Stomach (tissue), 9 donors: ENCODE measurements around the gene HCRTR2. TPM values are rescaled to one million over a fixed set of nuclear protein-coding genes. Genes with fewer than 3 reads are reported as not detected.
"Not testable (repeated sequence)": the region's sequence is repeated elsewhere in the genome, so short reads cannot be mapped to it uniquely, and the experiment has no call there.

Experiments
- DNase-seq, 2 donors: peaks; one replicate each; pipeline versions ENCODE4 v3.0.0 to v3.0.0-alpha.2; 2013 to 2019
- H3K27ac ChIP-seq, 5 donors: fragments of 200-600 bp in 4 of 5; sonication (generic) in 4 of 5; one replicate each; pipeline ENCODE4 v1.5.1; 2013 to 2019; ENCODE audit warnings: mild to moderate bottlenecking in 1 of 5, moderate library complexity in 1 of 5
- H3K27me3 ChIP-seq, 3 donors: fragments of 200-600 bp; sonication (generic); one replicate each; pipeline ENCODE4 v1.5.1; 2017 to 2019; ENCODE audit warnings: mixed run types in 1 of 3
- H3K36me3 ChIP-seq, 4 donors: fragments of 200-600 bp; sonication (generic); 1 replicate in 3 of 4; 2 replicates in 1 of 4; pipeline ENCODE4 v1.5.1; 2016 to 2019
- H3K4me1 ChIP-seq, 4 donors: fragments of 200-600 bp; sonication (generic); one replicate each; pipeline ENCODE4 v1.5.1; 2016 to 2019
- H3K4me3 ChIP-seq, 4 donors: fragments of 200-600 bp; sonication (generic) in 3 of 4; one replicate each; pipeline ENCODE4 v1.5.1; 2016 to 2019; ENCODE audit warnings: mild to moderate bottlenecking in 1 of 4
- H3K9me3 ChIP-seq, 4 donors: fragments of 200-600 bp; sonication (generic); one replicate each; pipeline ENCODE4 v1.5.1; 2016 to 2019
- EP300 ChIP-seq: sonication (generic); formaldehyde crosslinking; IDR thresholded peaks from one replicate; pipeline ENCODE4 v1.6.1; 2017; ENCODE audit warnings: antibody characterized with exemption
- POLR2A ChIP-seq, 4 donors: fragments of 450-650 bp; IDR thresholded peaks; one replicate each; pipeline ENCODE4 v1.6.1; 2016; ENCODE audit warnings: antibody characterized with exemption in 4 of 4, control low read depth in 2 of 4, mild to moderate bottlenecking in 1 of 4, moderate library complexity in 1 of 4
- POLR2AphosphoS5 ChIP-seq, 3 donors: sonication (generic); formaldehyde crosslinking; IDR thresholded peaks; one replicate each; pipeline ENCODE4 v1.6.1; 2016; ENCODE audit warnings: antibody characterized with exemption in 3 of 3
- WGBS, 5 donors: extraction: QIAGEN DNeasy Blood & Tissue Kit in 3 of 5; methylation state at CpG; one replicate each; pipeline versions ENCODE4 v1.1.5 to v1.1.7; 2013 to 2018; 5-methylcytosine and 5-hydroxymethylcytosine counted together
- intact Hi-C: fragments of 100-400 bp; cut with DNase I; formaldehyde crosslinking; loops from one replicate; pipeline ENCODE4 v1.15.1; 2023; ENCODE audit warnings: low total_unique reads
- polyA plus RNA-seq, 3 donors: library from polyadenylated mRNA; stranded (reverse); fragments of 200-250 nt; gene quantifications; one replicate each; pipeline ENCODE4 v1.2.3, GENCODE V29; 2013
- total RNA-seq, 5 donors: library from RNA; depleted of rRNA; stranded (reverse); fragments of >200 nt; gene quantifications; one replicate each; pipeline versions ENCODE4 v1.1.0 to v1.2.3, GENCODE V29; 2014 to 2016
- TF ChIP-seq, protein P1 (sequence below), 7 experiments: fragments of 450-650 bp in 4 of 7; fragments of 200-600 bp in 3 of 7; sonication (generic) in 3 of 7; IDR thresholded peaks; one replicate each; pipeline ENCODE4 v1.5.1; 2016 to 2019; ENCODE audit warnings: antibody characterized with exemption in 7 of 7, control low read depth in 2 of 7, mild to moderate bottlenecking in 1 of 7
- donor health status: healthy with polysubstance abuse.
- donor health status: Bipolar disorder and iron deficiency.
- donor health status: healthy.

HCRTR2 gene
- total and polyA plus RNA-seq, 8 donors: not detected

DNA sequence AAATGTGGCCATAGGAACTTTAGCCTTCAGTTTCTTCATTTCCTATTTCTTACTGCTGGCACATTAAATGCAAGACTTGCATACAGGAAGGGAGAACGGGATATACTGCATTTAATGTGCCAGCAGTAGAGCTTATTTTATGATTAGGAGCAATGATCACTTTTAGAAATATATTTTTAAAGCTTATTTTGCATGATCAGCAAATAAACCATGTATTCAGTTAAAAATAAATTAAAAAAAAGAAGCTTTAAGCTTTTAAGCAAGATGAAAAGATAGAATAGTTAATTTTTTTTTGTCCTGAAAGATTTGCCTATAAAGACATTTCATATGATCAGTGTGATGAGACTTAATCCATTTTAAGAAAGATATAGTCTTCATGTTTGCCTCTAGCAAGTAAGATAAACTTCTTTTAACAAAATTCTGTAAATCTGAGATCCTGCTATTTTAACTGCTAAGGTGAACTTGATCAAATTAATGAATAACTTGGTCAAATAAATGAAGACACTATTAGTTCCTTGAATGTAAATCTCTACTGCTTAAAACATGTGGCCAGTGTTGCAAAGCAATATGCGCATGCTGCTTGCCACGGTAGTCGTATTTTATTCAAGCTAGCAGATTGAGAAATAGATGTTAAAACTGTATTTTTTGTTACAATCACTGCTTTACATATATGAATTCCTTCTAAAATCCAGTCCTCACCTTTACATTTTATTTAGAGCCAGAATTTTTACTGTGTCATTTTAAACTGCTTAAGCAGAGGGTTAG lies 36.2 kb upstream of the HCRTR2 start:
- H3K9me3 ChIP-seq: no peaks in the 10 kb centered on the region
- TF ChIP-seq EP300 (no peak), POLR2A (IDR thresholded peaks at IDR 0.05) (no peak), POLR2AphosphoS5 (IDR thresholded peaks at IDR 0.05) (no peak)
- TF ChIP-seq, protein P1, sequence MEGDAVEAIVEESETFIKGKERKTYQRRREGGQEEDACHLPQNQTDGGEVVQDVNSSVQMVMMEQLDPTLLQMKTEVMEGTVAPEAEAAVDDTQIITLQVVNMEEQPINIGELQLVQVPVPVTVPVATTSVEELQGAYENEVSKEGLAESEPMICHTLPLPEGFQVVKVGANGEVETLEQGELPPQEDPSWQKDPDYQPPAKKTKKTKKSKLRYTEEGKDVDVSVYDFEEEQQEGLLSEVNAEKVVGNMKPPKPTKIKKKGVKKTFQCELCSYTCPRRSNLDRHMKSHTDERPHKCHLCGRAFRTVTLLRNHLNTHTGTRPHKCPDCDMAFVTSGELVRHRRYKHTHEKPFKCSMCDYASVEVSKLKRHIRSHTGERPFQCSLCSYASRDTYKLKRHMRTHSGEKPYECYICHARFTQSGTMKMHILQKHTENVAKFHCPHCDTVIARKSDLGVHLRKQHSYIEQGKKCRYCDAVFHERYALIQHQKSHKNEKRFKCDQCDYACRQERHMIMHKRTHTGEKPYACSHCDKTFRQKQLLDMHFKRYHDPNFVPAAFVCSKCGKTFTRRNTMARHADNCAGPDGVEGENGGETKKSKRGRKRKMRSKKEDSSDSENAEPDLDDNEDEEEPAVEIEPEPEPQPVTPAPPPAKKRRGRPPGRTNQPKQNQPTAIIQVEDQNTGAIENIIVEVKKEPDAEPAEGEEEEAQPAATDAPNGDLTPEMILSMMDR (IDR thresholded peaks at IDR 0.05): no peak
- intact Hi-C loops: no loop called here
- no peaks in the 10 kb centered on the region for H3K27me3 ChIP-seq
- no peak for DNase-seq
- no peak overlapping the region for H3K27ac ChIP-seq
- H3K4me1 ChIP-seq: no peaks in the 10 kb centered on the region
- no peak overlapping the region for H3K4me3 ChIP-seq
- WGBS, 5 donors: 72 to 86% (median 79%) methylated on average over 4 of the region's 4 CpGs
- H3K36me3 ChIP-seq: no peaks in the 10 kb centered on the region

DNA sequence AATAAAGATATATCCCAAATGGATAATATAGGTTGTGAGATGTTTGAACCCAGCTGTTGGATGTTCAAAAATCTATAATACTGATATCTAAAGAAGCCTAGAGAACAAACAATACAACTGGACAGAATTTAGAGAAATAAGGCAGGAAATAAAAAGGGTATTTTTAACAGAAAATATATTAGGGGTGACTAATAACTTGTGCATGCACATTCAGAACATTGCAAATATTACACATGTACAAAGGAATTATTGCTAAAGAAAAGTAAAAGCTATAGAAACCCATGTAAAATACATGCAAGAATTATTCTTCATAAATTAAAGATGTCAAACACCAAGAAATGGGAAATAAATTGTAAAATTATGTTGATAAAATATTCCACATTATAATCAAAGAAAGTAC lies 32.7 kb upstream of the HCRTR2 start:
- intact Hi-C loops: no loop called here
- no peaks in the 10 kb centered on the region for H3K27me3 ChIP-seq
- H3K36me3 ChIP-seq: no peaks in the 10 kb centered on the region
- TF ChIP-seq, protein P1 (IDR thresholded peaks at IDR 0.05): no peak
- TF ChIP-seq POLR2AphosphoS5 (IDR thresholded peaks at IDR 0.05) (no peak), EP300 (no peak), POLR2A (IDR thresholded peaks at IDR 0.05) (no peak)
- H3K4me1 ChIP-seq: no peaks in the 10 kb centered on the region
- no peak for DNase-seq
- H3K4me3 ChIP-seq: no peak overlapping the region
- no peak overlapping the region for H3K27ac ChIP-seq
- no peaks in the 10 kb centered on the region for H3K9me3 ChIP-seq

DNA sequence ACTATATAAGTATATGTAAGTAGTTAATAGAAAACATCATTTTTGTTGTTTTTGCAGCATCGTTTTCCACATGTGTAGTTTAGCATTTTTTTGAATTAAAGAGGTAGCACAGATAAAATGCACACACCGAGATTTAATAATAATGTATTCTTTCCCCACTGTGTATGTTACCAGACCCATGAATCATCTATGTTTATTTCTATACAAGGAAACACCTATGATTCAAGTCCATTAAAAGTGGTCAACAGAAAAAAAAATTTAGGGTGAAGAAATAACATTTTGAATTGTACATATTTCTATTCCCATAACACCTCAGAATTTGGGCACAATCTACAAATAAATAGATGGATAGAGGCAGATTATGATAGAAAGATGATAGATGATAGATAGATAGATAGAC lies 31.7 kb upstream of the HCRTR2 start:
- TF ChIP-seq EP300 (no peak), POLR2AphosphoS5 (IDR thresholded peaks at IDR 0.05) (no peak), POLR2A (IDR thresholded peaks at IDR 0.05) (no peak)
- TF ChIP-seq, protein P1 (IDR thresholded peaks at IDR 0.05): no peak
- Histone ChIP-seq H3K4me1 (no peaks in the 10 kb centered on the region), H3K4me3 (no peak overlapping the region), H3K27me3 (no peaks in the 10 kb centered on the region), H3K36me3 (no peaks in the 10 kb centered on the region), H3K27ac (no peak overlapping the region), H3K9me3 (no peaks in the 10 kb centered on the region)
- intact Hi-C loops: no loop called here
- 39 to 92% (median 68%) methylated on average over 2 of the region's 2 CpGs for WGBS, 5 donors
- DNase-seq: no peak

DNA sequence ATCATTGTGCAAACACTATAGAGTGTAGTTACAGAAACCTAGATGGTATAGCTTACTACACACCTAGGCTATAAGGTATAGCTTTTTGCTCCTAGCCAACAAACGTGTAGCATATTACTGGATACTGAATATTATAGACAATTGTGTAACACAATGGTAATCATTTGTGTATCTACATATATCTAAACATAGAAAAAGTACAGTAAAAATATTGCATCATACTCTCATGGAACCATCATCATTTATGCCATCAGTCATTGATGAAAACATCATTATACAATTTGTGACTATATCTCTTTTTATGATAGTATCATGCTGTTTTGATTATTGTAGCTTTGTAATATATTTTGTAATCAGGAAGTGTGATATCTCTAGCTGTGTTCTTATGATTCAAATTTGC lies 21.0 kb upstream of the HCRTR2 start:
- WGBS, 5 donors: 44 to 75% (median 65%) methylated on average over 1 of the region's 1 CpG
- no peak overlapping the region for H3K4me3 ChIP-seq
- DNase-seq: no peak
- H3K27me3 ChIP-seq: no peaks in the 10 kb centered on the region
- H3K27ac ChIP-seq: no peak overlapping the region
- H3K4me1 ChIP-seq: no peaks in the 10 kb centered on the region
- no peaks in the 10 kb centered on the region for H3K36me3 ChIP-seq
- intact Hi-C loops: no loop called here
- TF ChIP-seq, protein P1 (IDR thresholded peaks at IDR 0.05): no peak
- no peak for TF ChIP-seq EP300
- no peak for TF ChIP-seq POLR2AphosphoS5 (IDR thresholded peaks at IDR 0.05)
- no peak for TF ChIP-seq POLR2A (IDR thresholded peaks at IDR 0.05)
- H3K9me3 ChIP-seq: peaks cover 0 to 15% (median 4%) of the 10 kb centered on the region in 4 donors

DNA sequence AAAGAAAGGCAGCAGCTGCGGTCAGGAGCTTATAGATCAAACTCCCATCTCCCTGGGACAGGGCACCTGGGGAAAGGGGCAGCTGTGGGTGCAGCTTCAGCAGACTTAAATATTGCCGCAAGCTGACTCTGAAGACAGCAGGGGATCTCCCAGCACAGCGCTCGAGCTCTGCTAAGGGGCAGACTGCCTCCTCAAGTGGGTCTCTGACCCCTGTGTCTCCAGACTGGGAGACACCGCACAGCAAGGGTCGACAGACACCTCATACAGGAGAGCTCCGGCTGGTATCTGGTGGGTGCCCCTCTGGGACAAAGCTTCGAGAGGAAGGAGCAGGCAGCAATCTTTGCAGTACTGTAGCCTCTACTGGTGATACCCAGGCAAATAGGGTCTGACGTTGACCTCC lies 15.5 kb upstream of the HCRTR2 start:
- WGBS, 5 donors: 84 to 94% (median 86%) methylated on average over 8 to 9 of the region's 9 CpGs
- H3K4me3 ChIP-seq, DNase-seq, H3K27me3 ChIP-seq, intact Hi-C loops, H3K4me1 ChIP-seq, H3K27ac ChIP-seq, H3K36me3 ChIP-seq: not testable (repeated sequence)
- peaks cover 0 to 19% (median 0%) of the 10 kb centered on the region in 4 donors for H3K9me3 ChIP-seq
